Breast epithelium (tissue), 4 donors: Measurements from ENCODE around the gene ME3. TPM values are rescaled to one million over a fixed set of nuclear protein-coding genes. Genes with fewer than 3 reads are reported as not detected.

Experiments used
- DNase-seq, 2 donors: peaks; one replicate each; pipeline ENCODE4 v3.0.0-alpha.2; 2019; ENCODE audit warnings: low spot score in 2 of 2
- H3K27ac ChIP-seq, 2 donors: fragments of 200-600 bp; sonication (generic) in 1 of 2; one replicate each; pipeline ENCODE4 v1.5.1; 2016 to 2019; ENCODE audit warnings: mild to moderate bottlenecking in 1 of 2
- H3K27me3 ChIP-seq, 2 donors: fragments of 200-600 bp; sonication (generic) in 1 of 2; one replicate each; pipeline versions ENCODE4 v1.5.1 to v1.6.0; 2017 to 2019; ENCODE audit warnings: control low read depth in 1 of 2, mild to moderate bottlenecking in 1 of 2
- H3K36me3 ChIP-seq: fragments of 200-600 bp; one replicate; pipeline ENCODE4 v1.5.1; 2019
- H3K4me1 ChIP-seq, 2 donors: fragments of 200-600 bp; sonication (generic); one replicate each; pipeline ENCODE4 v1.5.1; 2016 to 2019; ENCODE audit warnings: control low read depth in 1 of 2
- H3K4me3 ChIP-seq, 3 donors: fragments of 200-600 bp; sonication (generic); 1 replicate in 2 of 3; 2 replicates in 1 of 3; pipeline ENCODE4 v1.5.1; 2016 to 2019; ENCODE audit warnings: mild to moderate bottlenecking in 3 of 3, moderate library complexity in 2 of 3
- H3K9me3 ChIP-seq, 2 donors: fragments of 200-600 bp; sonication (generic) in 1 of 2; one replicate each; pipeline ENCODE4 v1.5.1; 2016 to 2019; ENCODE audit warnings: control low read depth in 1 of 2
- POLR2A ChIP-seq: fragments of 450-650 bp; IDR thresholded peaks from one replicate; pipeline ENCODE4 v1.6.1; 2016; ENCODE audit warnings: antibody characterized with exemption, mild to moderate bottlenecking, moderate library complexity
- POLR2AphosphoS5 ChIP-seq, 3 donors: sonication (generic); formaldehyde crosslinking; IDR thresholded peaks; one replicate each; pipeline ENCODE4 v1.6.1; 2017; ENCODE audit warnings: antibody characterized with exemption in 3 of 3
- intact Hi-C: fragments of 100-400 bp; cut with DNase I; formaldehyde crosslinking; loops from one replicate; pipeline ENCODE4 v1.15.1; 2023; ENCODE audit warnings: low total_unique reads
- total RNA-seq, 3 donors: library from RNA; depleted of rRNA; stranded (reverse); fragments of >200 nt; gene quantifications; one replicate each; pipeline ENCODE4 v1.1.0, GENCODE V29; 2016
- TF ChIP-seq, protein P1 (sequence below), 3 donors: fragments of 450-650 bp; IDR thresholded peaks; one replicate each; pipeline ENCODE4 v1.5.1; 2016 to 2017; ENCODE audit warnings: antibody characterized with exemption in 3 of 3, mild to moderate bottlenecking in 3 of 3, moderate library complexity in 3 of 3

The ME3 gene
- total RNA-seq, 3 donors from 2014 or later, result 53.0 to 68.5 (median 56.3) TPM

DNA sequence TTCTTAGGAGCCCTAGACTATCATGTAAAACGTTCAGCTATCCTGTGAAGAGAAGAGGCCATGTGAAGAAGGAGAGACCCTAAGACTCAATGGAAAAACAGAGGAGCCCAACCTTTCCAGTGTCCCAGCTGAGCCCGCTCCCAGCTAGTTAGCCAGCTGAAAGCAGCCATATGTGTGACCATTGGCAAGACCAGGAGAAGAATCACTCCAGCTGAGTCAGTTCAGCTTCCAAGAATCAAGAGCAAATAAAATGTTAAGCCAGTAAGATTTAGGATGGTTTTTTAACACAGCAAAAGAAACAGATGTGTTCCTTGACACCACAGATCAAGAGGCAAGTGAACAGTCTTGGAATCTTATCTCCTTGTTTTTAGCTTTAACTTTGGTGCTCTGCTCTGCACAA, 189.7 kb downstream of the ME3 start:
- Histone ChIP-seq H3K36me3 (no peaks in the 10 kb centered on the region), H3K4me3 (no peak overlapping the region), H3K27me3 (no peaks in the 10 kb centered on the region), H3K9me3 (no peaks in the 10 kb centered on the region), H3K27ac (no peak overlapping the region), H3K4me1 (no peaks in the 10 kb centered on the region)
- intact Hi-C loops, result no loop called here
- TF ChIP-seq POLR2A (no peak), POLR2AphosphoS5 (IDR thresholded peaks at IDR 0.05) (no peak)
- TF ChIP-seq, protein P1, sequence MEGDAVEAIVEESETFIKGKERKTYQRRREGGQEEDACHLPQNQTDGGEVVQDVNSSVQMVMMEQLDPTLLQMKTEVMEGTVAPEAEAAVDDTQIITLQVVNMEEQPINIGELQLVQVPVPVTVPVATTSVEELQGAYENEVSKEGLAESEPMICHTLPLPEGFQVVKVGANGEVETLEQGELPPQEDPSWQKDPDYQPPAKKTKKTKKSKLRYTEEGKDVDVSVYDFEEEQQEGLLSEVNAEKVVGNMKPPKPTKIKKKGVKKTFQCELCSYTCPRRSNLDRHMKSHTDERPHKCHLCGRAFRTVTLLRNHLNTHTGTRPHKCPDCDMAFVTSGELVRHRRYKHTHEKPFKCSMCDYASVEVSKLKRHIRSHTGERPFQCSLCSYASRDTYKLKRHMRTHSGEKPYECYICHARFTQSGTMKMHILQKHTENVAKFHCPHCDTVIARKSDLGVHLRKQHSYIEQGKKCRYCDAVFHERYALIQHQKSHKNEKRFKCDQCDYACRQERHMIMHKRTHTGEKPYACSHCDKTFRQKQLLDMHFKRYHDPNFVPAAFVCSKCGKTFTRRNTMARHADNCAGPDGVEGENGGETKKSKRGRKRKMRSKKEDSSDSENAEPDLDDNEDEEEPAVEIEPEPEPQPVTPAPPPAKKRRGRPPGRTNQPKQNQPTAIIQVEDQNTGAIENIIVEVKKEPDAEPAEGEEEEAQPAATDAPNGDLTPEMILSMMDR (IDR thresholded peaks at IDR 0.05), result no peak
- DNase-seq, result no peak

DNA sequence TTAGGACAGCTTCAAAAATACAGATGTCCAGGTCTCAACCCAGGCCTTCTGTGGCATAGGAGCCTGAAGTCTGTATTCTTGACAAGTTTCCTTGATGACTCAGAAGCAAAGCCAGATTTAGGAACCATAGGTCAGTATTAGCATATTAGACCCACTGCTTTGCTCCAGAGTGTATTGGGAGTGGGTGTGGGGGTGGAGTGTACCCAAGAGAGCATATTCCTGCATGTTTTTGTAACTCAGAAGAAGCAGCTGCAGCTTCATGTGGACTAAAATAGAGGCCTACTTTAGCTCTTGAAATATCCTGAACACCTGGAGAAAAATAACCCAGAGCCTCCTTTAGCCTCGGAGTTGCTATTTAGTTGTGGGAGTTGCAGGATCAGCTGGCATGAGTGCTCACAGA, 191.0 kb downstream of the ME3 start:
- H3K4me1 ChIP-seq, result peaks cover 0 to 7% of the 10 kb centered on the region in 2 donors
- no peaks in the 10 kb centered on the region for H3K36me3 ChIP-seq
- intact Hi-C loops, result no loop called here
- no peaks in the 10 kb centered on the region for H3K27me3 ChIP-seq
- no peak overlapping the region for H3K4me3 ChIP-seq
- no peak for DNase-seq
- no peaks in the 10 kb centered on the region for H3K9me3 ChIP-seq
- TF ChIP-seq, protein P1 (IDR thresholded peaks at IDR 0.05), result no peak
- TF ChIP-seq POLR2A (no peak), POLR2AphosphoS5 (IDR thresholded peaks at IDR 0.05) (no peak)
- no peak overlapping the region for H3K27ac ChIP-seq

DNA sequence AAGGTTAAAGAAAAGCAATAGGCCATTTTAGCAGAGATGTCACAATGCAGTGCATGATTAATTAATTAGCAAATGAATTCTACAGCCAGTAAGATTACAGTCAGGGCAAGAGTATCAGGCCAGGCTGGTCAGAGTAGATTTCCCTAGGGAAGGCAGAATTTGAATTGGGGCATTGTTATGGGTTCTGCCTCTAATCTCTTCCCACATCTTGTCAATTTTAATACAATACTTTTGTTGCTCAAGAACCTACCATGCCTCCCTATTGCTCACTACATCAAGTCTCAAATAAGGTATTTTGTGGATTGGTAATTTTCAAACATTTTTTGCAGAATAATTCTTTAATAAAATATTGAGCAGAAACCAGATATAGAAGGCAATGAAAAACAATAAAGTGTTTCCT, 194.1 kb downstream of the ME3 start:
- Histone ChIP-seq H3K27me3 (no peaks in the 10 kb centered on the region), H3K4me3 (no peak overlapping the region), H3K9me3 (no peaks in the 10 kb centered on the region), H3K27ac (no peak overlapping the region), H3K4me1 (peaks cover 0 to 7% of the 10 kb centered on the region in 2 donors), H3K36me3 (no peaks in the 10 kb centered on the region)
- no peak for DNase-seq
- no peak for TF ChIP-seq POLR2A
- TF ChIP-seq POLR2AphosphoS5 (IDR thresholded peaks at IDR 0.05), result no peak
- TF ChIP-seq, protein P1 (IDR thresholded peaks at IDR 0.05), result no peak
- intact Hi-C loops, result no loop called here

DNA sequence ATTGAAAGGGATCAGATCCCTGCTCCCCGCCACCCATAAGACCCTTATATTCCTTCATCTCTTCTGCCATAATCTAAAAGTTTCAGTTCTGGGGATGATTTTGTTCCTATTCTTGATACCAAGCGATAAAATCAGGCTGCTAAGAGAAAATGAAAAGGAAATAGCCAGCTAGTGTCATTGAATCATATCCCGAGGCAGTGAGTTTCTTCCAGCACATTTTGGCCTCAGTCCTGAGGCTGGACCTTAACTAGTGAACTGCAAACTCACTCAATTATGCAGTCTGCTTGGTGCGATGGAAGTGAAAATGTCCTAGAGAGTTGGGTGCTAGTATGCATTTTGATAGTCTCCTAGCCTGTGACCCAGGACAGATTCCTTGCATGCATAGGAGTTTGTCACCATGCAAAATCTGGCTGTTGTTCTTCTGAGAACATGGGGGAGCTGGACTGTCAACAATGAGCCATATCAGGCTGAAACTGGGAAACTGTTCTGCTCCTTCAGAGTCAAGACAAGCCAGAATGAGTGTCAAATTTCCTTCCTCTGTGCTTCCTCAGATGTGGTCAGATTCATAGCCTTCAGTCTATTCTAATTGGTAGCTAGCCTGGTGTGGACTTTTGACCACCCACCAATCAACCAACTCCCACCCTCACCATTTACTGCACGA, 194.8 kb downstream of the ME3 start:
- Histone ChIP-seq H3K27ac (peak overlapping the region in 1 of 2 donors; percentile 33), H3K9me3 (no peaks in the 10 kb centered on the region), H3K4me1 (peaks cover 0 to 7% of the 10 kb centered on the region in 2 donors), H3K27me3 (no peaks in the 10 kb centered on the region), H3K36me3 (no peaks in the 10 kb centered on the region), H3K4me3 (no peak overlapping the region)
- TF ChIP-seq POLR2AphosphoS5 (IDR thresholded peaks at IDR 0.05), result no peak
- TF ChIP-seq, protein P1 (IDR thresholded peaks at IDR 0.05), result no peak
- no peak for TF ChIP-seq POLR2A
- intact Hi-C loops, result no loop called here
- no peak for DNase-seq

DNA sequence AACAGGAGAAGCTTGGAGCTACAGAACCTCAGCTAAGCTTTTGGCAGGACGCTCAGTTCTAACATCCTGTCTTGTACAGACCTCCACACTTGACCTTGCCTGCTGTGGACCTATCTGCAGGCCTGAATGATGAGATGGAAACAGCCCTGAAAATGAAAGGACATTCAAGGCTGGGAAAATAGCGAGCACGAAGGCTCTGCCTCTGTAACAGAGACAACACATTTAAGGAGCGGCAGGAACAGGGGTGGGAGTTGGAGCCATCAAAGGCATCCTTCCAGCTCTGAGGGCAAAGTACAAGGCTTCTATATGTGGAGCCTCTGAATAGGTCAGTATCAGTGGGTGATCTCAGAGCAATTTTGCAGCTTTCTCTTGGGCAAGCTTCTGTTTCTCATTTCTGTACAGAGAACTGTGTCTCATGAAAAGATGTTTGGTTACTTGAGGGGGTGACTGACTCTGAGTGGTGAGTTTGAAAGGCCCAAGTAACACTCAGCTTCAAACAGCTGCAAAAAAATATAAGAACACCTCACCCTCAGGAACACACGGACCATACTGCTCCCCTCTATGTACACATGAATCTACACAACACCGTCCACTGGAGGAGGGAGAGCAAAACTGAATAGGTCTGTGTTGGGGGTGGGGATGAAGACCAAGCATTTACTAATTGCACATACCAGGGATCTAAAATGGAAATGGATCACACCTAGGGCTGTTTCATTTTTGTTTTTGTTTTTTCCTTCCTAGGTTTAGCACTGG, 196.1 kb downstream of the ME3 start:
- Histone ChIP-seq H3K36me3 (no peaks in the 10 kb centered on the region), H3K4me3 (no peak overlapping the region), H3K27ac (peak overlapping the region; percentile 8 to 22), H3K9me3 (no peaks in the 10 kb centered on the region), H3K4me1 (peaks cover 0 to 7% of the 10 kb centered on the region in 2 donors), H3K27me3 (no peaks in the 10 kb centered on the region)
- intact Hi-C loops, result no loop called here
- TF ChIP-seq POLR2A (no peak), POLR2AphosphoS5 (IDR thresholded peaks at IDR 0.05) (no peak)
- TF ChIP-seq, protein P1 (IDR thresholded peaks at IDR 0.05), result no peak
- no peak for DNase-seq
